GM12874 (cell line): ENCODE results near the gene SRGAP1.

Experiments
- CTCF ChIP-seq: IDR thresholded peaks from 2 replicates; pipeline ENCODE4 v1.5.1; 2011; ENCODE audit warnings: low read depth, mild to moderate bottlenecking, control low read depth, low read length, moderate library complexity; ENCODE audit not compliant: insufficient read depth

The SRGAP1 gene

DNA sequence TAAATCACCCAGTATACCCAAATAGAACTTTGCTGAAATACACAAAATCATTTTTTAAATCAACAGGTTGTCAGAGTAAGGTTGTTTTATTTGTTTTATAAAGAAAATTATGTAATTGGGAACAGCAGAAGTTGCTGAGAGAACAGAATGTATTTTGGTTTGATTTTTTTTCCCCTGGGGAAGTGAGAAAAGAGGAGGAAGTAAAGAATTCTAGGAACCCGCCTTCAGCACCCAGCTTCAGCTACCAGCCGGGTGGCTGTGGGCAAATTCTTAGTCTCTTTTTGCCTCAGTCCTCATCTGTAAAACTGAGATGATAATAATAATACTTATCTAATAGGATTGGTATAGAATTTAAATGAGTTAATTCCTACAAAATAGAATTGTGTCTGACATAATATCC lies 119.4 kb downstream of the SRGAP1 start:
- no peak for TF ChIP-seq CTCF

DNA sequence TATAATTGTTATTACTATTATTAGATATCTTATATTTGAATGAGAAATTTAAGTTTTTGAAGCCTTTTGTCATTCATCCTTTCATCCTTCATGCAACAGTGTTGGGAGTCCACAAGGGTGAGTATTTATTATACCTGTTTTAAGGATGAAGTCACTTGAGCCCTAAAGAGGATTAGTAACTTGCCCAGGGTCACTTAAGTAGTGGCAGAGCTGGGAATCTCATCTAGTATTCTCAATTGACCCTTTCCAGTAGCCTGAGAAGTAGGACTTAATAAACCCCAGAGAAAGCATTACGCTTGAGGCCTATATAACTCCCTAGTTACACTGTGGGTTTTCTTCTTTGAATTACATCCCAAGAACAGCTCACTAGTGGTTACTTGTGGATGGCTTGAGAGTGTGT lies 119.8 kb downstream of the SRGAP1 start:
- TF ChIP-seq CTCF: no peak

GRCh38 chr12:63965936-63966605 lies 121.6 kb downstream of the SRGAP1 start:
- no peak for TF ChIP-seq CTCF

- TF ChIP-seq CTCF: no peak
Measured at GRCh38 chr12:63966606-63966975, 122.1 kb downstream of the SRGAP1 start.

DNA sequence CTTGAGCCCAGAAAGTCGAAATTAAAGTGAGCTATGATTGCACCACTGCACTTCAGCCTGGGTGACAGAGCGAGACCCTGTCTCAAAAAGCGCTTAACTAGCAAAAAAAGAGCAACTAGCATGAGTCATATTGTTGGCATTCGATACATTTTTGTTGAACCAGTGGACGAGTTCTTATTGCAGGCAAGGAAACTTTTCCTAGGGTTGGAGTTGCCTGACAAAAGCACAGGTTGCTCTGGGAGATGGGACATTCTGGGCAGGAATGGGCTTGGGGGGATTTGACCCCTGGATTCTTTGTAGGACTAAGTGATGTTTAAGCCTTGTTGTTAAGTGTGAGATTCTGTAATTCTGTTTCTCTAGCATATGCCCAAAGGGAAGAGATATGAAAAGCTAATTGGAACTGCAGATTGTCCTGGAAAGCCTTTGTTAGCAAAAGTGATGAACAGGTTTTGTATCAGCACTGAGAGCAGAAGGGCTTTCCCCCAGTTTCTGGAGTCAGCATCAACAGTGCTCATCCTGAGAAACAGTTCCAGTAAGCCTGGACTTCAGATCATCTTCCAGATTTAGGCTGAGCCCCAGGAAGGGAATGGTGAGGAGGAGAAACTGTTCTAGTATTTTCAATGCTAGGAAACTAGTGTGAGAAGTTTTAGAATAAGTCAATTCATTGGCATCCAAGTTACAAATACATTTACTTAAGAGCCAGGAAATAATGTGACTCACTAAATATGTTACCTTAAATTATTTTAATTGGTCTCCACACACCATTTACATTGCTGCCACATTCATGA lies 123.1 kb downstream of the SRGAP1 start:
- no peak for TF ChIP-seq CTCF

DNA sequence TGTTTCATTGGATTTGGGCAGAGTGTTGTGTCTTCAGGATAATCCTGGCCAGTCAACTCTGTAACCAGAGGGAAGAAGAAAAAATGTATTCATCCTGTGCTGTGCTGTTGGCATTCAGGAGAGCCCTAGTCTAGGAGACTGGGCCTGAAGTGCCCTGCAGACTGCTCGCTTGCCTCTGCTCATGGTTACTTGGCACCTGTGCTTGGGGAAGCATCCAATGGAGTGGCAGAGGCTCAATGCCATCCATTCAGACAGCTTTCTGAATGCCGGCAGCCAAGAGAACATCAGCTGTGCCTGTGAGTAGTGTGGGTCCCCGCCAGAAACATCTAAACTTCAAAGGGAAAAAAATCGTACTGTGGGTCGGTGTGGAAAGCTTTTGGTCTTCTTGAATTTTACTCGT lies 124.2 kb downstream of the SRGAP1 start:
- TF ChIP-seq CTCF: no peak

- TF ChIP-seq CTCF: no peak
Measured at GRCh38 chr12:63976902-63977395, 132.4 kb downstream of the SRGAP1 start.
